GM11168 (cell line): ENCODE results near the gene DNAI2.

ENCODE experiments used
- in situ Hi-C: fragments of 300-500 bp; cut with MboI; formaldehyde crosslinking; loops from one replicate; pipeline ENCODE4 v1.12.0; 2022; ENCODE audit warnings: low sequenced_read_pairs; ENCODE audit not compliant: unreplicated experiment

The DNAI2 gene

DNA sequence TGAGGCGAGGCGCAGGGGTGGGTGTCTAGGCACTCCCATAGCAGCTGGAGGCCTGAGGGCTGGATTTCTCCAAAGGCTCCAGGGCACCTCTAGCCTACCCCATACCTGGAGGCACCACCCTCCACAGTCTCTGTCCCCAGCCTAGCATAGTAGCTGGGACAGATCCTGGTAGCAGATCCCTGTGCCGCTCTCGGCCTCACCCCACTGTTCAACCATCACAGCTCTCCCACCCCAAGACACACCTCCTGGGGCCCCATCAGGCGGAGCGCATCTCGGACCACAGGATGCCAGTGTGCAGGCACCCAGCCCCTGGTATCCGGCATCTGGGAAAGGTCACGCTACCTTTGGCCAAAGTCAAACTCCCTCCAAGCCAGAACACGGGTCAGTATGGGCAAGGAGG lies 80.5 kb downstream of the DNAI2 start:
- in situ Hi-C loops, result loop anchor here (10.0 kb wide), 1 partner anchor 50 kb away; no protein-coding TSS in a partner anchor

DNA sequence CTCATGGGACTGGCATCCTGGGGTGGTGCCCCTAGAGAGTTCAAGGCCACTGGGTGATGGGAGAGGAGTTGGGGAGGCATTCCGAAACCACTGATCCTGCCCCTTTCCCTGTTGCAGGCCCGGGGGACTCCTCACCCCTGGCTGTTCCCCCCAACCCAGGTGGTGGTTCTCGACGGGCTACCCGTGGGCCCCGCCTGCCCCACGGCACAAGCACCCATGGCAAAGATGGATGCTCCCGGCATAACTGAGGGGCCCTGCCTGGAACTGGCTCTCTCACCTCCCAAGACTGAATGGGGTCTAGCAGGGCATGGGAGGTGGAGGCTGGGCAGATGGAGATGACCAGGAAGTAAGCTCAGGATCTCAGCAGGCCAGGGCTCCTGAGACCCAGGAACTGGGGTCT lies 81.0 kb downstream of the DNAI2 start:
- in situ Hi-C loops, result loop anchor here (10.0 kb wide), 1 partner anchor 50 kb away; no protein-coding TSS in a partner anchor

DNA sequence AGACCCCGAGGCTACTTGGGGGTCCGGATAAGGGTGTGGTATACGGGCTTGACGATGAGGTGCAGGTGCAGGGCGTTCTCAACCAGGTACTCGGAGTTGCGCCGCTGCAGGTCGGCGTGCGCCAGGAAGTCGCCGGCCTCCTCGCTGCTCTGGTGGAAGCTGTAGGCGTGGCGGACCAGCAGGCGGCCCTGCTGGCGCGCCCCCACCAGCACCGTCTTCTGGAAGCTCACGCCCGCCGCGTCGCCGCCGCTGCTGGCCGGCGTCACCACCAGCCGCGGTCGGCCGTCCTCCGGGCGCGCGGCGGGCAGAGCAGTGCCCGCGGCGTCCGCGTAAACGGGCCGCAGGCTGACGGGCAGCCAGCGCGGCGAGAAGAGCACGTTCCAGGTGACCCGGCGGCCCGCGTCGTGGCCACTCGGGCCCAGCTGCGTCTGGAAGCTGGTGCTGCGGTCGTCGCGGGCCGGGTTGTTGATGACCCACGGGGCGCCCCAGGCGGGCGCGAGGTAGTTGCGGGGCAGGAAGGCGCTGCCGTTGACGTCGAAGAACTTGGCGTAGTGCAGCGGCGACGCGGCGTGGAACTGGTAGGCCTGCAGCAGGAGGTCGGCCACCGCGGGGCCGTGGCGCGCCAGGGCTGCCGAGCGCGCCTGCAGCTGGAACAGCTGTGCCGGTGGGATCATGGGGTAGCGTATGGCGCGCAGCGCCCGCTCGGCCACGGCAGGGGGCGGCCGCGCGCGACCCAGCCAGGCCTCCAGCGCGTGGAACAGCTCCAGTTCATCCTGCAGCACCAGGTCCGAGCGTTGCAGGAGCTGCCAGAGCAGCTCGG lies 82.8 kb downstream of the DNAI2 start:
- in situ Hi-C loops, result loop anchor here (10.0 kb wide), 1 partner anchor 52 kb away; no protein-coding TSS in a partner anchor

DNA sequence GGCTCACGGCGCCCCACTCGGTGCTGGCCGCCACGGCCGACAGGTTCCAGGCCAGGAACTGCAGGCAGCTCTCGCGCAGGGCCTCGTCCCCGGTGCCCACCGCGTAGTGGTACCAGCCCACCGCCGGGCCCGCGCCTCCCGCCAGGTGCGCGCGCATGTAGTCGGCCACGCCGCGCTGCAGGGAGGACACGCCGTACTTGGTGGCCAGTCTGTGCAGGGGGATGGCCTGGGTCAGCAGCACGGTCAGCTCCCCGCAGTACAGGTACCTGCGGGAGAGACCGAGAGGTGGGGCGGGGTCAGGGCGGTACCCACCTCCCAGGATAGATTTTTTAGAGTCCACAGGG lies 83.4 kb downstream of the DNAI2 start:
- in situ Hi-C loops, result loop anchor here (10.0 kb wide), 1 partner anchor 53 kb away; no protein-coding TSS in a partner anchor

DNA sequence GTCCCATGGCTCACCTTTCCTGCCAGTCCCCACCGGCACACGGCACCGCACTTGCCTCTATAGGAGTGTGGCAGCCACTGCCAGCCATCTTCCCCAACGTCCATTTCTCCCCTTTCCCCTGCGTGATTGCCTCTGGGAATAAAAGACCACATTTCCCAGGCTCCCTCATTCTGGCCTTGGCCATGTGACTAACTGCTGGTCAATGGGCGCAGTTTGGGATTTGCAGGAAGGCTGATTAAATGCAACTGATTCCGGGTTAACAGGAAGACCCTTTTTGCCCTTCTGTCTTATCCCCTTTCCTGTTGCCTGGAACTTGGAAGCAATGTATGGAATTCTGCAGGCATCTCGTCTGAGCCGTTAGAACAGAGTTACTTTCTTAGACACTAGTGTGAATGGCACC lies 84.7 kb downstream of the DNAI2 start:
- in situ Hi-C loops, result loop anchor here (10.0 kb wide), 1 partner anchor 54 kb away; no protein-coding TSS in a partner anchor

DNA sequence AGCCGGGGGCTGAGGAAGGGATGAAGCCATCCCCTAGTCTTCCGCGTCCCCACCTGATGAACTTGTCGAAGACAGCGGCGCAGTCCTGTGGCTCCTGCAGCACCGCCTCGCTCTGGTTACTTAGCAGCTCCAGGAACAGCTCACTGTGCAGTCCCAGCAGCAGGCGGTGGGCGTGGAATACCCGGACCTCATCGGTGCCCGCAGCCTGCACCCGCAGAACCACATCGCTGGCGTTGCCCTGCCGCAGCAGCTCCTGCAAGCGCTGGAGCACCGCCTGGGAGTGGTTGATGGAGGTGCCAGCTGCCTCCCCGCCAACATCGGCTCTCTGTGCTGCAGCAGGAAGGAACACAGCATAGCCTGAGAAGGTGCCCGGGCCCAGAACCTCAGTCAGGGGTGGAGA lies 85.9 kb downstream of the DNAI2 start:
- in situ Hi-C loops, result loop anchor here (10.0 kb wide), 1 partner anchor 55 kb away; no protein-coding TSS in a partner anchor

DNA sequence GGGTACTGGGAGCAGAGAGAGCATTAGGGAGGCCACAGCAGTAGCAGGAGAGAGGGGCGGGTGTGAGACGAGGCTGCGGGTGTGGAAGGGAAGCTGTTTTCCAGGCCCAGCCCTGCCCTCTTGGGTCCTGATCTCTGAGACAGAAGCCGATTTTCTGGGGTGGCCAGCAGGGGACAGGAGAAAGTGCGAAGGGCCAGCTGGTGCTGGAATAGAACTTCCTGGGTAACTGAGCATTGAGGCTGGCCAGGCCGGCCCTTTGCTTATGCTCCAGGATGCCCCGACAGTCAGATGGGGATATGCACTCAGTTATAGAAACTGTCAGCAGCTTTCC lies 86.8 kb downstream of the DNAI2 start:
- in situ Hi-C loops, result no loop called here

DNA sequence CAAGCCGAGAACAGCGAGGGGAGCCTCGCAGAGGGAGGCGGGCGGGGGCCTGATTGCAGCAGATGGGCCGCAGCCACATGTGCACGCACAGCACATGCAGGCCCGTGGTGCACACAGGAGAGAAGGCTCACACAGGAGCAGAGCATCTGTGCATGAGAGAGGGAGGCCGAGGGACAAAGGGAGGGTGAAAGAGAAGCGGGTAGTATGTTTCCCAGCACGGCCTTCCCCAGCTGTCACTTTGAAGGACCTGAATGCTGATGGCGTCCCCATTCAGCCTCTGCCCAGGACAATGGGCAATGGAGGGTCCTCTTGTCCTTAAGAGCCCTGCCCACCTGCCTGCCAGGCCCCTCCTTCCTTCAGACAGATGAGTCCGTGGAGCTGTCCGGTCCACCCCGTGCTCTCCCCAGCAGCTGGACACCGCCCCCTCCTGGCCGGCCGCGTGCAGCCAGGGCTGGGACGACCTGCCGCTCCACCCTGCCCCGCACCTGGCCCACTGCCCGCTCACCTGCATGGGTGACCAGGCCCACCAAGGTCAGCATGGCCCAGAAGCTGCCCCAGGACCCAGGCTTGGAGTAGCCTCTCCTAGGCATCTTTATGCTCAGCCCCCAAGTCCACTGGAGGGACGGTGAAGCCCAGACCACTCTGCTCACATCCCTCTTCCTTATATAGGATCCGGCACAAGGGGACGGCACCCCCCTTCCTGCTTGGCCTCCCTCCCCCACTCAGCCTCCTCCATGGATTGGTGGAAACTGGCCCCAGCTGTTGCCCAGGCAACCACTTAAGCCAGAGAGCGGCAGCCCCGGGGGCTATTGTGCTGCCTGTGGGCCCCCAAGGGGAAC lies 87.4 kb downstream of the DNAI2 start, which contains the start of gene BTBD17:
Gene BTBD17, minus strand, starts transcription at position 639 of the 839 bp plus-strand sequence. Its CDS starts 49 bp downstream, at position 590.
- in situ Hi-C loops, result no loop called here

DNA sequence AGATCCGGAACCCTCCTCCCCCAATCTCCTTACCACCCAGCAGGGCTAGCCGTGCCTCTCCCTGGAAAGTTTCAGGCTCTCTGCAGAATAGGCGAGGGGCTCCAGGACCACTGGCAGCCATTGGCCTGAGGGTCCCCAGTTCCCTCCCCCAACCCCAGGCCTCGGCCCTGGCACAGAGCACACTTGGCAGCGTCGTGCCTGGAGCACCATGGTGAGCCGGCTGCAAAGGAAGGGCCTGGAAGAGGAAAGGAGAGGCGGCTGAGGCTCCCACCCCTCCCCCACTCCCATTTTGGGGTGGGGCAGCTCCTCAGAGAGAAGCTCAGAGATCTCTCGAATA lies 88.0 kb downstream of the DNAI2 start:
- in situ Hi-C loops, result no loop called here

DNA sequence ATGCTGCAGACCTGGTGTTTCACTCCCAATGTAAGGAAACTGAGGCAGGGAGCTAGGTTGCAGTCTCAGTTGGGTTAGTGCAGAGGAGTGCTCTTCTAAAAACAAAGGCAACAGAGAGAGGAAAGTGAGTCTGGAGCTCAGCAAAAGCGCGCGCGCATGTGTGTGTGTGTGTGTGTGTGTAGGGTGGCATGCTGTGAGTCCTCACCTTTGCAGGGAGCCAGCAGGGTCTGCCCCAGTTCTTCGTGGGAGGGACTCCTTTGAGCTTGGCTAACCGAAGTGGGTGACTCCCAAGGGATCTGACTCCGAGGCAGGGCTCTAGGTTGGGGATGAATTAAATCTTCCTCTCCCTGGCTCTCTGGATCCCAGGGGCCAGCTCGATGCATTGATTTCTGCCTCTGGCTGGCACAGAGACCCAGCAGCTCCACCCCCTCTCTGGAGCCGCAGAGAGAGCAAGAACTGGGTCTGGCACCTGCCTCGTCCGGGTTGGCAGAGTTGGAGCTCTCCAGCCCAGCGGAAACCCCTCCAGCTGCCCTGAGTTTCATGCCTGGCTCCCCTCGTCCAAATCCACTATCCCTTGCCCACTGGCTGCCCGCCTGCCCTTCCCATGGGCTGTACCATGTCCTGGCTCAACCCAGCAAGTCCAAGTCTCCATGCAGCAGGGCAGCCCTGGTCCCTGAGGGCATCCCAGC lies 88.9 kb downstream of the DNAI2 start:
- in situ Hi-C loops, result no loop called here
